K562 (cell line): ENCODE results near the gene CMTM4. TPM values are rescaled to one million over a fixed set of nuclear protein-coding genes. Genes with fewer than 3 reads are reported as not detected.

ENCODE experiments used
- ATAC-seq: fragments of 200-7000 bp; cut with Tn5 transposase; 3 replicates; pipeline ENCODE4 v1.9.1; 2020; ENCODE audit warnings: moderate library complexity
- BruUV-seq: library from RNA; stranded (reverse); fragments of 400-500 nt; replicated peaks from 2 replicates; lab custom pipeline; 2021; lab: Mats Ljungman, UMichigan
- CTCF ChIA-PET: fragments of 300-600 bp; formaldehyde crosslinking; extraction: SDS; loops from one replicate; lab custom pipeline; 2021; ENCODE audit warnings: low intra/inter-chr PET ratio; lab: Yijun Ruan, JAX
- POLR2A ChIA-PET: fragments of 300-600, 350-650 bp; sonication (Branson Sonifier 250); formaldehyde crosslinking; extraction: SDS; loops from one replicate; lab custom pipeline; 2021; ENCODE audit warnings: antibody characterized with exemption, inconsistent platforms; lab: Yijun Ruan, JAX
- DNase-seq, 4 experiments: peaks; one replicate each; pipeline versions ENCODE4 v3.0.0 to v3.0.0-alpha.2; 2011 to 2018; ENCODE audit warnings: low spot score in 3 of 4, mixed read lengths in 3 of 4; ENCODE audit errors: extremely low read depth in 1 of 4
- FAIRE-seq: peaks from 2 replicates; lab custom pipeline; 2011; peaks lifted over from hg19 to GRCh38; lab: Jason Lieb, UNC
- H2AFZ ChIP-seq: 2 replicates; pipeline ENCODE4 v1.6.0; 2011; ENCODE audit warnings: low read depth, low read length, control low read depth, inconsistent platforms
- H3K27ac ChIP-seq: fragments of 200-600 bp; 3 replicates; pipeline ENCODE4 v1.8.0; 2011; ENCODE audit warnings: low read depth, mild to moderate bottlenecking, control low read depth, inconsistent platforms, low read length, moderate library complexity, mixed read lengths; ENCODE audit errors: extremely low read depth
- H3K27me3 ChIP-seq, 2 experiments: fragments of 300-600 bp in 1 of 2; 2 replicates in 1 of 2; 3 replicates in 1 of 2; pipeline versions ENCODE4 v1.6.0 to v1.8.0; 2011; ENCODE audit warnings: inconsistent platforms in 2 of 2, low read length in 2 of 2, mild to moderate bottlenecking in 1 of 2, mixed read lengths in 1 of 2, moderate library complexity in 1 of 2; ENCODE audit not compliant: control insufficient read depth in 2 of 2, insufficient read depth in 2 of 2
- H3K36me3 ChIP-seq: fragments of 300-600 bp; 3 replicates; pipeline ENCODE4 v1.8.0; 2011; ENCODE audit warnings: mild to moderate bottlenecking, low read length, inconsistent platforms; ENCODE audit not compliant: control insufficient read depth, insufficient read depth
- H3K4me1 ChIP-seq, 2 experiments: fragments of 200-600 bp in 1 of 2; replicated peaks in 1 of 2; 2 replicates in 1 of 2; 3 replicates in 1 of 2; pipeline versions ENCODE4 v1.5.1 to v1.8.0; 2011; ENCODE audit warnings: inconsistent platforms in 2 of 2, low read length in 2 of 2, mild to moderate bottlenecking in 1 of 2, mixed read lengths in 1 of 2, moderate library complexity in 1 of 2; ENCODE audit not compliant: control insufficient read depth in 2 of 2, insufficient read depth in 2 of 2
- H3K4me2 ChIP-seq: 2 replicates; pipeline ENCODE4 v1.6.1; 2011; ENCODE audit warnings: low read length, control low read depth, inconsistent platforms, mixed read lengths; ENCODE audit not compliant: insufficient read depth
- H3K4me3 ChIP-seq: fragments of 200-600 bp; sonication (generic), shearing (Covaris generic); 2 replicates; pipeline ENCODE4 v1.5.1; 2016; ENCODE audit warnings: control low read depth, inconsistent platforms
- H3K79me2 ChIP-seq: fragments of 200-600 bp; 3 replicates; pipeline ENCODE4 v1.8.0; 2011; ENCODE audit warnings: low read length, inconsistent platforms; ENCODE audit not compliant: control insufficient read depth, insufficient read depth
- H3K9ac ChIP-seq, 2 experiments: 2 replicates each; pipeline versions ENCODE4 v1.6.0 to v1.6.1; 2011; ENCODE audit warnings: low read depth in 2 of 2, low read length in 2 of 2, control low read depth in 1 of 2, inconsistent platforms in 1 of 2, mild to moderate bottlenecking in 1 of 2, mixed read lengths in 1 of 2; ENCODE audit not compliant: insufficient read depth in 1 of 2
- H3K9me1 ChIP-seq: one replicate; pipeline ENCODE4 v1.6.0; 2011; ENCODE audit warnings: inconsistent platforms, mild to moderate bottlenecking, low read length, moderate library complexity; ENCODE audit not compliant: control insufficient read depth, insufficient read depth
- H3K9me3 ChIP-seq: replicated peaks from 2 replicates; pipeline ENCODE4 v1.5.1; 2011; ENCODE audit warnings: low read depth, low read length, inconsistent platforms; ENCODE audit not compliant: control insufficient read depth, insufficient read depth
- H4K20me1 ChIP-seq: replicated peaks from 2 replicates; pipeline ENCODE4 v1.6.1; 2011; ENCODE audit warnings: low read length, inconsistent platforms, mixed read lengths; ENCODE audit not compliant: control insufficient read depth, insufficient read depth
- AFF4 ChIP-seq: sonication (generic); formaldehyde crosslinking; IDR thresholded peaks from 2 replicates; pipeline ENCODE4 v1.8.0; 2023; ENCODE audit warnings: mild to moderate bottlenecking, missing genetic modification reagents
- CREBBP ChIP-seq: IDR thresholded peaks from one replicate; pipeline ENCODE4 v1.6.1; 2012; ENCODE audit warnings: low read depth, mild to moderate bottlenecking, control low read depth, inconsistent platforms, low read length
- FOXA3 ChIP-seq, 2 experiments: fragments of 450-650 bp in 1 of 2; sonication (generic) in 1 of 2; formaldehyde crosslinking; IDR thresholded peaks in 1 of 2; conservative IDR thresholded peaks in 1 of 2; 2 replicates each; pipeline versions ENCODE4 v1.4.0 to v1.8.0; 2020 to 2022; ENCODE audit warnings: mild to moderate bottlenecking in 2 of 2, missing genetic modification reagents in 1 of 2
- FOXK1 ChIP-seq: sonication (generic); formaldehyde crosslinking; IDR thresholded peaks from 2 replicates; pipeline ENCODE4 v1.8.0; 2022; ENCODE audit warnings: missing genetic modification reagents, mild to moderate bottlenecking, borderline replicate concordance
- FOXM1 ChIP-seq, 2 experiments: fragments of 450-650 bp in 1 of 2; sonication (generic) in 1 of 2; formaldehyde crosslinking in 1 of 2; IDR thresholded peaks; 2 replicates each; pipeline versions ENCODE4 v1.6.1 to v1.9.0; 2017 to 2022; ENCODE audit warnings: low read depth in 2 of 2, mild to moderate bottlenecking in 2 of 2, missing genetic modification reagents in 1 of 2, moderate library complexity in 1 of 2
- HNRNPK ChIP-seq: fragments of 200-400 bp; formaldehyde crosslinking; IDR thresholded peaks from one replicate; pipeline ENCODE4 v1.6.1; 2018; ENCODE audit warnings: mild to moderate bottlenecking, low read depth, low read length; ENCODE audit not compliant: poor library complexity, severe bottlenecking
- HNRNPL ChIP-seq: fragments of 200-400 bp; formaldehyde crosslinking; IDR thresholded peaks from 2 replicates; pipeline ENCODE4 v1.6.1; 2017; ENCODE audit warnings: low read depth, mild to moderate bottlenecking, low read length
- MYC ChIP-seq, 2 experiments: fragments of 250-450 bp in 1 of 2; sonication (Bioruptor Pico) in 1 of 2; IDR thresholded peaks; 2 replicates each; pipeline versions ENCODE4 v1.5.1 to v1.6.1; 2012 to 2021; ENCODE audit warnings: low read depth in 2 of 2, borderline replicate concordance in 1 of 2, improper control_type of control experiment in 1 of 2, low read length in 1 of 2, mild to moderate bottlenecking in 1 of 2, moderate library complexity in 1 of 2
- YY1 ChIP-seq, 3 experiments: IDR thresholded peaks; 2 replicates each; pipeline ENCODE4 v1.6.1; 2011; ENCODE audit warnings: low read length in 2 of 3, mild to moderate bottlenecking in 2 of 3, moderate library complexity in 2 of 3, borderline replicate concordance in 1 of 3, control low read depth in 1 of 3, low read depth in 1 of 3; ENCODE audit not compliant: insufficient read depth in 3 of 3, insufficient replicate concordance in 2 of 3, control insufficient read depth in 1 of 3, insufficient read length in 1 of 3; ENCODE audit errors: extremely low read depth in 1 of 3
- ZEB2 ChIP-seq: fragments of 450-650 bp; IDR thresholded peaks from 2 replicates; pipeline ENCODE4 v1.6.1; 2016
- ZNF507 ChIP-seq: conservative IDR thresholded peaks from 2 replicates; pipeline ENCODE4 v1.6.1; 2017; ENCODE audit warnings: missing genetic modification characterization, missing compliant biosample characterization
- WGBS: fragments of 100-300 bp; shearing (Covaris generic); methylation state at CpG from one replicate; pipeline ENCODE4 v1.1.6; 2016; ENCODE audit warnings: low coverage, mixed read lengths; ENCODE audit not compliant: insufficient coverage; ENCODE audit errors: missing lambda C conversion rate; 5-methylcytosine and 5-hydroxymethylcytosine counted together
- in situ Hi-C: fragments of 300-500 bp; cut with MboI; formaldehyde crosslinking; loops from 4 replicates; pipeline ENCODE4 v1.15.0; 2018; ENCODE audit warnings: inconsistent platforms, mixed read lengths
- intact Hi-C: fragments of 100-400 bp; cut with micrococcal nuclease; formaldehyde crosslinking; loops from 2 replicates; pipeline ENCODE4 v1.14.2; 2022
- polyA plus RNA-seq, 8 experiments: library from polyadenylated mRNA; depleted of rRNA in 4 of 8; stranded (reverse) in 5 of 8; unstranded in 3 of 8; fragments of >200 nt; fragmentation: Nextera tagmentation in 2 of 8; fragmentation: Illumina TruSeq in 1 of 8; extraction: Ambion mirVana in 2 of 8; extraction: Trizol in 1 of 8; gene quantifications; 2 replicates each; pipeline versions ENCODE4 v1.2.1 to v1.2.3, GENCODE V29; 2011 to 2014; ENCODE audit warnings: inconsistent platforms in 1 of 8, missing spikeins in 1 of 8
- total RNA-seq, 7 experiments: library from RNA; depleted of rRNA in 6 of 7; stranded (reverse); fragments of >200 nt in 6 of 7; fragmentation: Illumina TruSeq in 2 of 7; extraction: Trizol in 2 of 7; gene quantifications; 2 replicates each; pipeline versions ENCODE4 v1.2.1 to v1.2.3, GENCODE V29; 2011 to 2021; ENCODE audit warnings: low replicate concordance in 1 of 7
- TF ChIP-seq, protein P1 (sequence below), 2 experiments: fragments of 250-450 bp in 1 of 2; fragments of 450-650 bp in 1 of 2; sonication (Bioruptor Pico) in 1 of 2; IDR thresholded peaks; 2 replicates each; pipeline versions ENCODE4 v1.6.1 to v1.8.0; 2016 to 2021; ENCODE audit warnings: mild to moderate bottlenecking in 2 of 2, moderate library complexity in 2 of 2, missing compliant biosample characterization in 1 of 2, missing genetic modification characterization in 1 of 2
- TF ChIP-seq, protein P2 (sequence below): fragments of 250-450 bp; sonication (Bioruptor Pico); IDR thresholded peaks from 2 replicates; pipeline ENCODE4 v1.5.0; 2021

The CMTM4 gene
- total and polyA plus RNA-seq, 9 of the 15 experiments (the other 6 are each of a cell fraction or from before 2014, with no cell fraction given), result 2.0 to 21.3 (median 12.5) TPM

DNA sequence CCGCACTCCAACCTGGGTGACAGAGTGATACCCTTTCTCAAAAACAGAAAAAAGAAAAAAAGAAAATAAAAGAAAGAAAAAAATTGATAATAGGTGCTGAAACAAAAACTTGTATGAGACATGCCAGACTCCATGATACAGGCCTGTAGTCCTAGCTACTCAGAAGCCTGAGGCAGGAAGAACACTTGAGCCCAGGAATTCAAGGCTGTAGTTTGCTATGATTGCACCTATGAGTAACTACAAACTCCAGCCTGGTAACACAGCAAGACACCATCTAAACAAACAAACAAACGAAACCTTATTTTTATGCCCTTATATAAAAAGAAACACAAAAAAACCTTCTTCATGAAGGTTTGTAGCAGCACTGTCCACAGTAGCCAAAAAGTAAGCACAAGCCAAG is 5.0 kb upstream of the CMTM4 start (continued):
- TF ChIP-seq, protein P1, sequence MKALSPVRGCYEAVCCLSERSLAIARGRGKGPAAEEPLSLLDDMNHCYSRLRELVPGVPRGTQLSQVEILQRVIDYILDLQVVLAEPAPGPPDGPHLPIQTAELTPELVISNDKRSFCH (CRISPR knock-in tag; IDR thresholded peaks at IDR 0.05), result no peak
- TF ChIP-seq, protein P1 (tag; IDR thresholded peaks at IDR 0.05), result no peak
- TF ChIP-seq AFF4 (CRISPR knock-in tag) (no peak), CREBBP (no peak)
- TF ChIP-seq, all 486 proteins: peak for 0

GRCh38 chr16:66701026-66701425 is 4.5 kb upstream of the CMTM4 start:
- DNase-seq (no peak), FAIRE-seq (no peak), ATAC-seq (no peak)
- intact Hi-C loops, result no loop called here
- no peaks in the 10 kb centered on the region for H3K9me1 ChIP-seq
- peaks cover 5 to 9% of the 10 kb centered on the region in 2 experiments; a peak in 4 of 5 replicates for H3K4me1 ChIP-seq
- H3K36me3 ChIP-seq, result no peaks in the 10 kb centered on the region
- ChIA-PET CTCF (no interaction called here), POLR2A (interaction anchor here (1.2 kb wide), 1 partner anchor 33 kb away, joined by 3 read pairs; no protein-coding TSS in a partner anchor)
- H3K79me2 ChIP-seq, result peaks cover 3% of the 10 kb centered on the region
- H3K27me3 ChIP-seq, result no peaks in the 10 kb centered on the region
- H3K4me2 ChIP-seq, result no peak overlapping the region
- H2AFZ ChIP-seq, result no peak overlapping the region
- H4K20me1 ChIP-seq, result no peaks in the 10 kb centered on the region
- no peaks in the 10 kb centered on the region for H3K9me3 ChIP-seq
- no peak overlapping the region for H3K4me3 ChIP-seq
- no TSS peak for BruUV-seq
- H3K9ac ChIP-seq, result no peak overlapping the region
- no peak overlapping the region for H3K27ac ChIP-seq
- WGBS, result 71% methylated on average over 2 of the region's 2 CpGs
- in situ Hi-C loops, result no loop called here
- TF ChIP-seq ZEB2, result no peak
- no peak for TF ChIP-seq MYC (IDR thresholded peaks at IDR 0.05; ENCODE audit: low read depth, low read length)
- TF ChIP-seq MYC (CRISPR knock-in tag; IDR thresholded peaks at IDR 0.05; ENCODE audit: borderline replicate concordance, low read depth), result no peak
- TF ChIP-seq ZNF507 (tag), result no peak
- no peak for TF ChIP-seq FOXA3 (CRISPR knock-in tag; conservative IDR thresholded peaks at IDR 0.05 in 1 of 2, IDR thresholded peaks at IDR 0.05 in 1 of 2)
- TF ChIP-seq HNRNPL, result no peak
- TF ChIP-seq, protein P2, sequence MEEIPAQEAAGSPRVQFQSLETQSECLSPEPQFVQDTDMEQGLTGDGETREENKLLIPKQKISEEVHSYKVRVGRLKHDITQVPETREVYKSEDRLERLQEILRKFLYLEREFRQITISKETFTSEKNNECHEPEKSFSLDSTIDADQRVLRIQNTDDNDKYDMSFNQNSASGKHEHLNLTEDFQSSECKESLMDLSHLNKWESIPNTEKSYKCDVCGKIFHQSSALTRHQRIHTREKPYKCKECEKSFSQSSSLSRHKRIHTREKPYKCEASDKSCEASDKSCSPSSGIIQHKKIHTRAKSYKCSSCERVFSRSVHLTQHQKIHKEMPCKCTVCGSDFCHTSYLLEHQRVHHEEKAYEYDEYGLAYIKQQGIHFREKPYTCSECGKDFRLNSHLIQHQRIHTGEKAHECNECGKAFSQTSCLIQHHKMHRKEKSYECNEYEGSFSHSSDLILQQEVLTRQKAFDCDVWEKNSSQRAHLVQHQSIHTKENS (CRISPR knock-in tag), result no peak
- no peak for TF ChIP-seq FOXM1 (IDR thresholded peaks at IDR 0.05; ENCODE audit: low read depth)
- TF ChIP-seq FOXM1 (CRISPR knock-in tag; IDR thresholded peaks at IDR 0.05; ENCODE audit: low read depth), result no peak
- no peak for TF ChIP-seq YY1 (IDR thresholded peaks at IDR 0.05; ENCODE audit: borderline replicate concordance in 1 of 3, control insufficient read depth in 1 of 3, extremely low read depth in 1 of 3, insufficient read depth in 3 of 3, insufficient read length in 1 of 3, insufficient replicate concordance in 2 of 3, low read depth in 1 of 3, low read length in 2 of 3)
- TF ChIP-seq HNRNPK, result no peak
- no peak for TF ChIP-seq FOXK1 (CRISPR knock-in tag)
